Stomach (tissue), 9 donors: ENCODE results near the gene ACTMAP. TPM values are rescaled to one million over a fixed set of nuclear protein-coding genes. Genes with fewer than 3 reads are reported as not detected.
A peak's percentile ranks its signal among the peaks of the same experiment; 100 is the strongest.

ENCODE experiments used
- DNase-seq, 2 donors: peaks; one replicate each; pipeline versions ENCODE4 v3.0.0 to v3.0.0-alpha.2; 2013 to 2019
- H3K27ac ChIP-seq, 5 donors: fragments of 200-600 bp in 4 of 5; sonication (generic) in 4 of 5; one replicate each; pipeline ENCODE4 v1.5.1; 2013 to 2019; ENCODE audit warnings: mild to moderate bottlenecking in 1 of 5, moderate library complexity in 1 of 5
- H3K27me3 ChIP-seq, 3 donors: fragments of 200-600 bp; sonication (generic); one replicate each; pipeline ENCODE4 v1.5.1; 2017 to 2019; ENCODE audit warnings: mixed run types in 1 of 3
- H3K36me3 ChIP-seq, 4 donors: fragments of 200-600 bp; sonication (generic); 1 replicate in 3 of 4; 2 replicates in 1 of 4; pipeline ENCODE4 v1.5.1; 2016 to 2019
- H3K4me1 ChIP-seq, 4 donors: fragments of 200-600 bp; sonication (generic); one replicate each; pipeline ENCODE4 v1.5.1; 2016 to 2019
- H3K4me3 ChIP-seq, 4 donors: fragments of 200-600 bp; sonication (generic) in 3 of 4; one replicate each; pipeline ENCODE4 v1.5.1; 2016 to 2019; ENCODE audit warnings: mild to moderate bottlenecking in 1 of 4
- H3K9me3 ChIP-seq, 4 donors: fragments of 200-600 bp; sonication (generic); one replicate each; pipeline ENCODE4 v1.5.1; 2016 to 2019
- CTCF ChIP-seq, 7 experiments: fragments of 450-650 bp in 4 of 7; fragments of 200-600 bp in 3 of 7; sonication (generic) in 3 of 7; IDR thresholded peaks; one replicate each; pipeline ENCODE4 v1.5.1; 2016 to 2019; ENCODE audit warnings: antibody characterized with exemption in 7 of 7, control low read depth in 2 of 7, mild to moderate bottlenecking in 1 of 7
- EP300 ChIP-seq: sonication (generic); formaldehyde crosslinking; IDR thresholded peaks from one replicate; pipeline ENCODE4 v1.6.1; 2017; ENCODE audit warnings: antibody characterized with exemption
- POLR2A ChIP-seq, 4 donors: fragments of 450-650 bp; IDR thresholded peaks; one replicate each; pipeline ENCODE4 v1.6.1; 2016; ENCODE audit warnings: antibody characterized with exemption in 4 of 4, control low read depth in 2 of 4, mild to moderate bottlenecking in 1 of 4, moderate library complexity in 1 of 4
- POLR2AphosphoS5 ChIP-seq, 3 donors: sonication (generic); formaldehyde crosslinking; IDR thresholded peaks; one replicate each; pipeline ENCODE4 v1.6.1; 2016; ENCODE audit warnings: antibody characterized with exemption in 3 of 3
- WGBS, 5 donors: extraction: QIAGEN DNeasy Blood & Tissue Kit in 3 of 5; methylation state at CpG; one replicate each; pipeline versions ENCODE4 v1.1.5 to v1.1.7; 2013 to 2018; 5-methylcytosine and 5-hydroxymethylcytosine counted together
- intact Hi-C: fragments of 100-400 bp; cut with DNase I; formaldehyde crosslinking; loops from one replicate; pipeline ENCODE4 v1.15.1; 2023; ENCODE audit warnings: low total_unique reads
- polyA plus RNA-seq, 3 donors: library from polyadenylated mRNA; stranded (reverse); fragments of 200-250 nt; gene quantifications; one replicate each; pipeline ENCODE4 v1.2.3, GENCODE V29; 2013
- total RNA-seq, 5 donors: library from RNA; depleted of rRNA; stranded (reverse); fragments of >200 nt; gene quantifications; one replicate each; pipeline versions ENCODE4 v1.1.0 to v1.2.3, GENCODE V29; 2014 to 2016
- donor health status: healthy with polysubstance abuse.
- donor health status: Bipolar disorder and iron deficiency.
- donor health status: healthy.

The ACTMAP gene
- total and polyA plus RNA-seq, 8 donors: 0.73 to 24.6 (median 8.2) TPM

DNA sequence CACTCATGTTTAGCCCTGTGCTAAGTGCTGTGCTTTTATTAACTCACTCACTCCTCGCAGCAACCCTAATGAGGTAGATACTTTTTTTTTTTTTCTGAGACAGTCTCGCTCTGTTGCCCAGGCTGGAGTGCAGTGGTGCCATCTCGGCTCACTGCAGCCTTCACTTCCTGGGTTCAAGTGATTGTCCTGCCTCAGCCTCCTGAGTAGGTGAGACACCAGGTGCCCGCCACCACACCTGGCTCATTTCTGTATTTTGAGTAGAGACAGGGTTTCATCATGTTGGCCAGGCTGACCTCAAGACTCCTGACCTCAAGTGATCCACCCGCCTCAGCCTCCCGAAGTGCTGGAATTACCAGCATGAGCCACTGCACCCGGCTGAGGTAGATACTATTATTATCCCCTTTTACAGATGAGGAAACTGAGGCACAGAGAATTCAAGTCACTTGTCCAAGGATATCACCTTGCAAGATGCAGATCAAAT lies 30.8 kb downstream of the ACTMAP start:
- Histone ChIP-seq H3K9me3 (no peaks in the 10 kb centered on the region), H3K4me1 (peaks cover 37 to 83% (median 68%) of the 10 kb centered on the region in 4 donors), H3K27ac (peak overlapping the region; percentile 98 to 100 (median 99)), H3K4me3 (peak overlapping the region; percentile 75 to 88 (median 84)), H3K36me3 (peaks cover 7 to 29% (median 17%) of the 10 kb centered on the region in 4 donors), H3K27me3 (no peaks in the 10 kb centered on the region)
- no peak for DNase-seq
- TF ChIP-seq POLR2A (IDR thresholded peaks at IDR 0.05) (no peak), POLR2AphosphoS5 (IDR thresholded peaks at IDR 0.05) (peak in 1 of 3 donors; percentile 8), EP300 (no peak), CTCF (IDR thresholded peaks at IDR 0.05) (no peak)
- intact Hi-C loops: no loop called here
- WGBS, 5 donors: 28 to 44% (median 31%) methylated on average over 7 of the region's 7 CpGs

DNA sequence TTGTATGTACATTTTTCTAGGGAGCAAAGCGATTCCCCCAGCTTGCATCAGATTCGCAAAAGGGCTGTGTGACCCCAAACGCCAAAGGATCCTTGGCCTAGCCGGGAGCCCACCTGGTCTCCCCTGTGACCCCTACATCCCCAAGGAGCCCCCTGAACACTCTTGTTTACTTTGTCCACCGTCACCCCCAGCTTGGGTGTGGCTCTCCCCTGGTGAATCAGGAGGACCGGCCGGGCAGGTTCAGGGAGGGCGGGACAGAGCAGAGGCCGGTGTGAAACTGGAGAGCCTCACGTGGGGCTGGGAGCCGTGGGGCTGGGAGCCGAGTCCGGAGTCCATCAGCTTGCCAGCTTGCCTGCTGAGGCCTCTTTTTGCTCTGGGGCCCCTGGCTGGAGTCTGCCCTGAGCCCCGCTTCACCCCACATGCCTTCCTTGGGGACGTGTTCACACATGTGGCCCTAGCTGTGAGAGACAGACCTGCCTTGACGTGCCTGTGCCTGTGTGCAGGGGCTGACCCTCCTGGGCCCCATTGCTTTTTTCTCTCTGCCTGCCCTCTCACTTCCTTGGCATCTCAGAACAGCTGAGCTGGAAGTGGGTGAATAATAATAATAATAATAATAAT lies 31.4 kb downstream of the ACTMAP start:
- H3K9me3 ChIP-seq: no peaks in the 10 kb centered on the region
- 7 to 13% (median 11%) methylated on average over 11 to 16 of the region's 16 CpGs for WGBS, 5 donors
- peak overlapping the region; percentile 98 to 100 (median 99) for H3K27ac ChIP-seq
- H3K36me3 ChIP-seq: peaks cover 1 to 24% (median 11%) of the 10 kb centered on the region in 4 donors
- no peaks in the 10 kb centered on the region for H3K27me3 ChIP-seq
- peak overlapping the region; percentile 75 to 88 (median 84) for H3K4me3 ChIP-seq
- peaks cover 43 to 83% (median 68%) of the 10 kb centered on the region in 4 donors for H3K4me1 ChIP-seq
- intact Hi-C loops: no loop called here
- DNase-seq: peak; percentile 92 to 94
- TF ChIP-seq CTCF (IDR thresholded peaks at IDR 0.05) (no peak), EP300 (no peak), POLR2AphosphoS5 (IDR thresholded peaks at IDR 0.05) (peak in 2 of 3 donors; percentile 68 to 83), POLR2A (IDR thresholded peaks at IDR 0.05) (no peak)

DNA sequence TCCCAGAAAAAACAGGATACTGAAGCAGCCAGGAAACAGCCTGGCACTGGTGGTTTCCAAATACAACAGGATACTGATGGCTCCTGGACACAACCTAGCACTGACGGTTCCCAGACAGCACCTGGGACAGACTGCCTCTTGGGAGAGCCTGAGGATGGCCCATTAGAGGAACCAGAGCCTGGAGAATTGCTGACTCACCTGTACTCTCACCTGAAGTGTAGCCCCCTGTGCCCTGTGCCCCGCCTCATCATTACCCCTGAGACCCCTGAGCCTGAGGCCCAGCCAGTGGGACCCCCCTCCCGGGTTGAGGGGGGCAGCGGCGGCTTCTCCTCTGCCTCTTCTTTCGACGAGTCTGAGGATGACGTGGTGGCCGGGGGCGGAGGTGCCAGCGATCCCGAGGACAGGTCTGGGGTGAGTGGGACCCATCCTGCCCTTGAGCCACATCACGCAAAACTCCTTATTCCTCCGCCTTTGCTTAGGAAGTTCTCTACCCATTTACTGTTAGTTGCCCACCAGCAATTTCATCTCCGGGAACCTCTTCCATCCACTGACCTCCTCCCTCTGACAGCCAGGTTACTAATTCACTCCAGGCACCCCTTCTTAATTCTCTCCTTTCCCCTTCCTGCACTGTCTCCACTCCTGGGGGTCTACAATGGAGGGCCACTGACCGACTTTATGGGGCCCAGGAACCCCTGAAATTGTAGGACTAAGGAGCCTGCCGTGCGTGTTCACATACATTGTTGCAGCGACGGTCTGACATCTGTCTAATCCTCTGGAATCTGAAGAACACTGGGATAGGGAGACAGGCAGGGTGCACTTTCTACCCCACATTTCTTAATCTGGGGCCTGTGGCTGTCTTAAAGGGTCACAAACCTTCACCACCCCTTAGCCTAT lies 32.1 kb downstream of the ACTMAP start:
- peak in 1 of 2 donors; percentile 57 for DNase-seq
- H3K4me1 ChIP-seq: peaks cover 46 to 84% (median 69%) of the 10 kb centered on the region in 4 donors

More for the DNA sequence above, 32.1 kb downstream of the ACTMAP start:
- TF ChIP-seq CTCF (IDR thresholded peaks at IDR 0.05): no peak
- no peak for TF ChIP-seq POLR2A (IDR thresholded peaks at IDR 0.05)
- TF ChIP-seq EP300: no peak
- no peak for TF ChIP-seq POLR2AphosphoS5 (IDR thresholded peaks at IDR 0.05)
- Histone ChIP-seq H3K27me3 (no peaks in the 10 kb centered on the region), H3K9me3 (no peaks in the 10 kb centered on the region), H3K36me3 (peaks cover 0 to 18% (median 7%) of the 10 kb centered on the region in 4 donors), H3K4me3 (peak overlapping the region; percentile 75 to 88 (median 84)), H3K27ac (peak overlapping the region; percentile 98 to 100 (median 99))
- intact Hi-C loops: no loop called here
- WGBS, 5 donors: 13 to 31% (median 21%) methylated on average over 11 to 20 of the region's 20 CpGs
